Neuronal stem cell (in vitro differentiated cells): Measurements from ENCODE around the gene CSNK1E.

ENCODE experiments used
- DNase-seq: peaks from one replicate; pipeline ENCODE4 v3.0.0-alpha.2; 2013; ENCODE audit warnings: low spot score
- H2AFZ ChIP-seq: one replicate; pipeline ENCODE4 v1.6.1; 2013; ENCODE audit warnings: mild to moderate bottlenecking, low read length, inconsistent platforms
- H2AK5ac ChIP-seq: 2 replicates; pipeline ENCODE4 v1.6.1; 2013; ENCODE audit warnings: low read depth, mild to moderate bottlenecking, inconsistent platforms, low read length, moderate library complexity, mixed read lengths
- H2BK120ac ChIP-seq: 2 replicates; pipeline ENCODE4 v1.6.1; 2013; ENCODE audit warnings: low read depth, mild to moderate bottlenecking, inconsistent platforms, low read length, moderate library complexity, mixed read lengths
- H2BK12ac ChIP-seq: one replicate; pipeline ENCODE4 v1.6.1; 2013; ENCODE audit warnings: low read length, inconsistent platforms
- H2BK15ac ChIP-seq: 2 replicates; pipeline ENCODE4 v1.6.1; 2013; ENCODE audit warnings: mild to moderate bottlenecking, low read length, inconsistent platforms, mixed read lengths
- H2BK5ac ChIP-seq: one replicate; pipeline ENCODE4 v1.6.1; 2013; ENCODE audit warnings: inconsistent platforms, mild to moderate bottlenecking, low read length, moderate library complexity
- H3K14ac ChIP-seq: one replicate; pipeline ENCODE4 v1.6.1; 2013; ENCODE audit warnings: low read length, inconsistent platforms
- H3K18ac ChIP-seq: 2 replicates; pipeline ENCODE4 v1.6.1; 2013; ENCODE audit warnings: low read length, inconsistent platforms
- H3K23ac ChIP-seq: 2 replicates; pipeline ENCODE4 v1.6.1; 2013; ENCODE audit warnings: low read depth, mild to moderate bottlenecking, mixed read lengths, low read length, inconsistent platforms; ENCODE audit not compliant: poor library complexity
- H3K27ac ChIP-seq: replicated peaks from 3 replicates; pipeline ENCODE4 v1.5.1; 2013; ENCODE audit warnings: low read length, inconsistent platforms
- H3K27me3 ChIP-seq, 3 experiments: 2 replicates each; pipeline ENCODE4 v1.6.1; 2013; ENCODE audit warnings: low read length in 3 of 3, mild to moderate bottlenecking in 2 of 3, inconsistent platforms in 1 of 3, low read depth in 1 of 3, mixed read lengths in 1 of 3, moderate library complexity in 1 of 3; ENCODE audit not compliant: control insufficient read depth in 3 of 3, insufficient read depth in 3 of 3
- H3K36me3 ChIP-seq, 2 donors: replicated peaks in 1 of 2; 2 replicates each; pipeline ENCODE4 v1.6.1; 2013; ENCODE audit warnings: low read length in 2 of 2; ENCODE audit not compliant: control insufficient read depth in 2 of 2, insufficient read depth in 2 of 2
- H3K4ac ChIP-seq: 2 replicates; pipeline ENCODE4 v1.6.1; 2013; ENCODE audit warnings: inconsistent platforms, mild to moderate bottlenecking, low read length, moderate library complexity
- H3K4me1 ChIP-seq, 2 donors: 1 replicate in 1 of 2; 2 replicates in 1 of 2; pipeline ENCODE4 v1.6.1; 2013; ENCODE audit warnings: low read length in 2 of 2, low read depth in 1 of 2; ENCODE audit not compliant: control insufficient read depth in 2 of 2, insufficient read depth in 1 of 2
- H3K4me2 ChIP-seq: one replicate; pipeline ENCODE4 v1.6.1; 2013; ENCODE audit warnings: mild to moderate bottlenecking, low read length, inconsistent platforms; ENCODE audit not compliant: insufficient read depth, poor library complexity, severe bottlenecking
- H3K4me3 ChIP-seq, 2 donors: 2 replicates each; pipeline ENCODE4 v1.5.1; 2013; ENCODE audit warnings: low read length in 2 of 2, mild to moderate bottlenecking in 2 of 2, inconsistent platforms in 1 of 2, moderate library complexity in 1 of 2
- H3K79me1 ChIP-seq: one replicate; pipeline ENCODE4 v1.6.1; 2013; ENCODE audit warnings: low read depth, mild to moderate bottlenecking, inconsistent platforms, low read length, moderate library complexity
- H3K9ac ChIP-seq: one replicate; pipeline ENCODE4 v1.6.1; 2013; ENCODE audit warnings: mild to moderate bottlenecking, low read depth, low read length, inconsistent platforms; ENCODE audit not compliant: poor library complexity
- H3K9me3 ChIP-seq, 2 donors: replicated peaks in 1 of 2; 2 replicates each; pipeline versions ENCODE3 to v1.6.1; 2013; ENCODE audit warnings: low read length in 2 of 2, mild to moderate bottlenecking in 2 of 2, inconsistent platforms in 1 of 2, low read depth in 1 of 2, mixed read lengths in 1 of 2, moderate library complexity in 1 of 2; ENCODE audit not compliant: control insufficient read depth in 2 of 2, insufficient read depth in 1 of 2
- H4K8ac ChIP-seq: one replicate; pipeline ENCODE4 v1.6.1; 2013; ENCODE audit warnings: low read depth, mild to moderate bottlenecking, inconsistent platforms, low read length, moderate library complexity
- H4K91ac ChIP-seq: one replicate; pipeline ENCODE4 v1.6.1; 2013; ENCODE audit warnings: low read length, low read depth, mild to moderate bottlenecking, inconsistent platforms; ENCODE audit not compliant: poor library complexity
- WGBS, 2 donors: extraction: QIAGEN DNeasy Blood & Tissue Kit; methylation state at CpG; one replicate each; pipeline ENCODE4 v1.1.7; 2013; ENCODE audit warnings: missing lambda C conversion rate in 2 of 2, mixed read lengths in 1 of 2; ENCODE audit not compliant: insufficient read length in 2 of 2, insufficient replicate concordance in 1 of 2; ENCODE audit errors: extremely low coverage in 2 of 2; 5-methylcytosine and 5-hydroxymethylcytosine counted together

Gene CSNK1E

GRCh38 chr22:38285018-38285417 is 32.2 kb downstream of the CSNK1E start:
- H3K18ac ChIP-seq: no peak overlapping the region
- H3K4me2 ChIP-seq: no peak overlapping the region
- no peak overlapping the region for H3K27ac ChIP-seq
- no peak overlapping the region for H3K9ac ChIP-seq
- WGBS, 2 donors: no CpG with 5 or more reads among the region's 8 CpGs
- no peak overlapping the region for H3K14ac ChIP-seq
- H3K36me3 ChIP-seq: peaks cover 13 to 30% of the 10 kb centered on the region in 2 donors
- H3K9me3 ChIP-seq: no peaks in the 10 kb centered on the region
- no peak overlapping the region for H2AFZ ChIP-seq
- H4K8ac ChIP-seq: no peak overlapping the region
- no peak for DNase-seq
- H4K91ac ChIP-seq: no peak overlapping the region
- no peak overlapping the region for H3K4me3 ChIP-seq
- H2BK120ac ChIP-seq: no peak overlapping the region
- no peak overlapping the region for H3K23ac ChIP-seq
- no peak overlapping the region for H2BK5ac ChIP-seq
- peaks cover 7 to 12% of the 10 kb centered on the region in 2 donors for H3K4me1 ChIP-seq
- no peak overlapping the region for H2BK12ac ChIP-seq
- no peak overlapping the region for H3K4ac ChIP-seq
- H3K27me3 ChIP-seq: no peaks in the 10 kb centered on the region
- H2BK15ac ChIP-seq: no peak overlapping the region
- no peaks in the 10 kb centered on the region for H3K79me1 ChIP-seq
- H2AK5ac ChIP-seq: no peak overlapping the region

- no peak for DNase-seq
- H3K27ac ChIP-seq: peak overlapping the region; percentile 11
Observed at GRCh38 chr22:38284042-38284402, 33.2 kb downstream of the CSNK1E start.

GRCh38 chr22:38282397-38282796 is 34.8 kb downstream of the CSNK1E start:
- no peak overlapping the region for H3K27ac ChIP-seq
- no peak overlapping the region for H3K14ac ChIP-seq
- WGBS, 2 donors: no CpG with 5 or more reads among the region's 9 CpGs

More at GRCh38 chr22:38284042-38284402, 33.2 kb downstream of the CSNK1E start:
- Histone ChIP-seq H2BK120ac (no peak overlapping the region), H2BK12ac (no peak overlapping the region), H3K4me1 (peaks cover 7 to 12% of the 10 kb centered on the region in 2 donors), H3K23ac (no peak overlapping the region), H2AFZ (no peak overlapping the region), H3K4me2 (no peak overlapping the region), H3K27me3 (no peaks in the 10 kb centered on the region), H3K14ac (no peak overlapping the region), H2BK15ac (no peak overlapping the region), H3K79me1 (no peaks in the 10 kb centered on the region), H3K18ac (no peak overlapping the region), H3K9ac (no peak overlapping the region), H3K4ac (no peak overlapping the region), H2AK5ac (no peak overlapping the region), H3K4me3 (no peak overlapping the region), H4K8ac (no peak overlapping the region), H4K91ac (no peak overlapping the region), H3K36me3 (peaks cover 7 to 22% of the 10 kb centered on the region in 2 donors), H3K9me3 (no peaks in the 10 kb centered on the region), H2BK5ac (no peak overlapping the region)
- WGBS, 2 donors: no CpG with 5 or more reads among the region's 5 CpGs

GRCh38 chr22:38276166-38276565 is 41.1 kb downstream of the CSNK1E start:
- Histone ChIP-seq H2AK5ac (peak overlapping the region; percentile 36), H3K27me3 (no peaks in the 10 kb centered on the region), H3K9me3 (no peaks in the 10 kb centered on the region), H3K18ac (no peak overlapping the region), H2BK15ac (no peak overlapping the region), H2BK12ac (no peak overlapping the region), H2BK5ac (no peak overlapping the region), H2BK120ac (no peak overlapping the region), H3K4ac (no peak overlapping the region), H3K27ac (no peak overlapping the region), H3K9ac (no peak overlapping the region), H3K4me2 (no peak overlapping the region), H3K36me3 (no peaks in the 10 kb centered on the region), H2AFZ (no peak overlapping the region), H4K91ac (no peak overlapping the region), H3K14ac (no peak overlapping the region), H3K79me1 (peaks cover 8% of the 10 kb centered on the region), H3K23ac (no peak overlapping the region), H4K8ac (no peak overlapping the region), H3K4me1 (peaks cover 15% of the 10 kb centered on the region in 2 donors), H3K4me3 (no peak overlapping the region)
- WGBS, 2 donors: no CpG with 5 or more reads among the region's 2 CpGs
- DNase-seq: no peak

More at GRCh38 chr22:38282397-38282796, 34.8 kb downstream of the CSNK1E start:
- DNase-seq: no peak
- H3K23ac ChIP-seq: no peak overlapping the region
- peaks cover 7 to 10% of the 10 kb centered on the region in 2 donors for H3K4me1 ChIP-seq
- H4K8ac ChIP-seq: no peak overlapping the region
- H2BK15ac ChIP-seq: no peak overlapping the region
- no peak overlapping the region for H2BK12ac ChIP-seq
- no peak overlapping the region for H3K18ac ChIP-seq
- no peak overlapping the region for H2AK5ac ChIP-seq
- peaks cover 6 to 14% of the 10 kb centered on the region in 2 donors for H3K36me3 ChIP-seq
- no peaks in the 10 kb centered on the region for H3K27me3 ChIP-seq
- H3K4me3 ChIP-seq: no peak overlapping the region
- no peak overlapping the region for H3K9ac ChIP-seq
- H3K9me3 ChIP-seq: no peaks in the 10 kb centered on the region
- H2BK120ac ChIP-seq: no peak overlapping the region
- no peak overlapping the region for H3K4ac ChIP-seq
- no peaks in the 10 kb centered on the region for H3K79me1 ChIP-seq
- no peak overlapping the region for H3K4me2 ChIP-seq
- no peak overlapping the region for H4K91ac ChIP-seq
- no peak overlapping the region for H2BK5ac ChIP-seq
- no peak overlapping the region for H2AFZ ChIP-seq
